HG03571 (cell line): ENCODE data around the gene FSTL5.

Experiments
- ATAC-seq: cut with Tn5 transposase; IDR thresholded peaks from one replicate; pipeline ENCODE4 v1.9.1; 2021; ENCODE audit not compliant: unreplicated experiment

FSTL5 gene

DNA sequence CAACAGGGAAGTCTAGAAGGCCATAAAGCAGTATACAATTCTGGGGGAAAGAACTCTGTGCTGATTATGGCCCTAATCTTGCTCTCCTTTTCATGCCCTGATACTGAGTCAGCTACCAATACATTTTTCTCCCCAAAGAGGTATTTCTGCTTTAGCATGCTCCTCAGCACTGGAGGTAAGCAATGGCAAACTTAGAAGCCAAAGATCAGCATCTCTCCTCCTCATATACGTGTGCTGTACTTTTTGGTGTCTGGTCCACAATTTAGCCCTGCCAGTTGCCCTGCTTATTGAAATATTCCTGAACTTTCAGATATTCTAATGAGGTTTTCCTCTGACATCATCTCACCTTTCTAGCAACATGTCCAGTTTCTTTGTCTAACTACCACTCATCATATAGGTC is 226.2 kb downstream of the FSTL5 start:
- ATAC-seq: no peak

GRCh38 chr4:161936625-161937550 is 226.9 kb downstream of the FSTL5 start:
- no peak for ATAC-seq

DNA sequence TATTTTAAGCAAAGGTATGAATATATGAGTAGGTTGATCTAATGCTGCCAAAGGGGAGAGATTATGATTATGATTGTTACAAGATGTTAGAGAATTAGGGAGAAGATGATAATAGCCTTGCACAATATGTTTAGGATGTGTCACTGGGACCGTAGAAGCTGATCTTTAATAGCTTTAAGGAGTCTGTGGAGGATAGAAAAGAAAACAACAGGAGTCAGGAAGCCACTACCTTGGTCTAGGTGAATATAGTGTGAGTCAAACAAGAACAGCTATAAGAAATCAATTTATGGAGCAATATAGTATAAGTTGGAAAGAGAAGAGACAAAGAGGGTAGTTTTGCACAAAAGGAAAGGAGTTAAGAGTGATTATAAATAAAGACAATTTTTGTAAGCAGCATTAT is 232.7 kb downstream of the FSTL5 start:
- no peak for ATAC-seq

DNA sequence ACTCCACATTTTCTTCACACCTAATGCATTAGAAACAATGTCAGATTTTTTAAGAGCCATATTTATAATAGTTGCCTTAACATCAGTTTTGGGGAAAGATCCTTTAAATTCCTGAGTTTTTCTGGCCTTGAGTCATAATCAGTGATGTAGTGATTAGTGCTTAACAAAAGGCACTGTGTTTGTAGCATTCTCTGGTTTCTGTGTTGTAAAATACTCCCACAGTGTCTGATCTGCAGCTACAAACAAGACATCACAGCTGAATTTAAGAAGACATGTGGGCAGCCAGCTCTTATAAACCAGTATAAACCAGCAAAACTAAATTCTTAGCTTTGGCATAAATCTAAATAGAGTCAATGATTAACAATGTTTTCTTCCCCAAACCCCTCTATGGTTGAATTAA is 233.8 kb downstream of the FSTL5 start:
- ATAC-seq: no peak

- no peak for ATAC-seq
Measured at GRCh38 chr4:161926033-161926828, 237.6 kb downstream of the FSTL5 start.

GRCh38 chr4:161920304-161921052 is 243.3 kb downstream of the FSTL5 start:
- no peak for ATAC-seq

GRCh38 chr4:161919442-161920220 is 244.2 kb downstream of the FSTL5 start:
- no peak for ATAC-seq

GRCh38 chr4:161916035-161916434 is 247.8 kb downstream of the FSTL5 start:
- ATAC-seq: no peak

- no peak for ATAC-seq
Measured at GRCh38 chr4:161907590-161907955, 256.2 kb downstream of the FSTL5 start.

DNA sequence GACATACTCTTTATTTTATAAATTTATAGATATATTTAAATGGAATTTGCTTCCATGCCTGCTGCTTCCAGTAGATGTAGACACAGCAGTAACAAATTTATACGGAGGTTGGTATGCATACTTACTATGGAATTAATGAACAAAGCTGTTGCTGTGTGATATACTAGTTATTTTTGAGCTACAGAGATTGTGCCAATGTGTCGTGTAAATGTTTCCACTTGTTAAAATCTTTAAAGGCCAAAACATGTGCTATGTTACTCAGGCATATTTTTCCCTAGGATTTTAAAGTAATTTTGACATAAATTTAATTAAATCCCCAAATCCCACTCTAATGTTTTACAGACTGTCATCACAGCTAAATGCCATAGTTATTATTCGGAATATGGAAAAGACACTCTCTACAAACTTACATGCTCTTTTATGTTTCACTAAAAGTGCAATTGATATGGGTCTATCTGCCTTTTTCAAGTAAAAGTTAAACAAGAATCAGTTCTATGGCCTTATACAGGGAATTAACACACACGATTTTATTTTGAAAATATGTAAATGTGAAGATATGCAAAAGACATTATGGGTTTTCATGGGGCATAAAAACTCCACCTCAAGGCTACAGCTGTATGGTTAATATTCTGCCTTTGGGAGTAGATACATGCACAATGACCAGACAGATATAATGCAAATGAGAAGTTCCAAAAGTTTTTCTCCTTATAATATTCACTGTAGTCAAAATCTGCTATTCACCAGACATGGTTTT is 256.8 kb downstream of the FSTL5 start:
- ATAC-seq: no peak

DNA sequence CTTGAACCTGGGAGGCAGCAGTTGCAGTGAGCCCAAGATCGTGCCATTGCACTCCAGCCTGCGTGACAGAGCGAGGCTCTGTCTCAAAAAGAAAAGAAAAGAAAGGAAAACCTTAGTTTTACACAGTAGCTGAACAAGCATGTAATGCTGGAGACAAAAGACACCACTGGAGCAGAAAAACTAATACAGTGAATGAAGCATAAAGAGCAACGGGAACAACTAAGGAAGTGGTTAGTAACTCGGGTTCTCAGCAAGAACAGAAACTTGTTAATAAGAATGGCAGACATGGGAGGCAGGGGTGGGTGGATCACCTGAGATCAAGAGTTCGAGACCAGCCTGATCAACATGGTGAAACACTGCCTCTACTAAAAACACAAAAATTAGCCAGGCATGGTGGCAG is 263.7 kb downstream of the FSTL5 start:
- no peak for ATAC-seq

- no peak for ATAC-seq
Measured at GRCh38 chr4:161894493-161895167, 269.2 kb downstream of the FSTL5 start.

DNA sequence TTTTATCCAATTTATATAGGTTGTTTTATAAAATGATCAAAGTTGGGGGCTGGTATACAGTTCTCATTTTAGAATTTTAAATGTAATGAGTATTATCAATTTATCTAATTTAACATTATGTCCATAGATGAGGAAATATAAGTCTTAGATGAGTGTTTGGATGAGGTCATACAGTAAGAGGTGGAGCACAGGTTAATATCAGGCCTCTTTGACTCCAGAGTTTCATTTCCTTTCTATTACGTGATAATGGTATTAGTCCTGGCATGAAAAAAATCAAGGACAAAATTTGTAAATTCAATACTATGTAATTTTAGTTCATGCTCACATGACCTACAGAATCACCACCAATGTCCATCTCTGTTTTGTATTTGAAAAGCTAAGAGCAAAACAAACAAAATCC is 269.8 kb downstream of the FSTL5 start:
- no peak for ATAC-seq

DNA sequence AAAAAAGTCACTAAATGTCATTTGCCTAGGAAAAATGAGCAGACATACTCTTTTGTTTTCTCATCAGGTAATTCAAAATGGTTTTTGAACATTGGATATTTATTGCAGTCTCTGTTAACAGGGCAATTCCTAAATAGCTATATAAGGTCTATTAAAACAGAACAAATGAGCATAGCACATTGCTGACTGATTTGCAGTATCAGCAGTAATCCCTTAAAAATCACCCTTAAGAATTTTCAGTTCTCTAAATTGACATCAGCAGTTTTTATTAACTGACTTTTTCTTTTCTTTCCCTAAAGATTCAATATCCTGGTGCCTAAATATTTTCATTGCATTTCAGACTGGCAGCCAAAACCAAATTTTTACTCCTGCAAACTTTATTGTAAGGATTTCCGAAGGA is 270.2 kb downstream of the FSTL5 start:
- ATAC-seq: no peak

DNA sequence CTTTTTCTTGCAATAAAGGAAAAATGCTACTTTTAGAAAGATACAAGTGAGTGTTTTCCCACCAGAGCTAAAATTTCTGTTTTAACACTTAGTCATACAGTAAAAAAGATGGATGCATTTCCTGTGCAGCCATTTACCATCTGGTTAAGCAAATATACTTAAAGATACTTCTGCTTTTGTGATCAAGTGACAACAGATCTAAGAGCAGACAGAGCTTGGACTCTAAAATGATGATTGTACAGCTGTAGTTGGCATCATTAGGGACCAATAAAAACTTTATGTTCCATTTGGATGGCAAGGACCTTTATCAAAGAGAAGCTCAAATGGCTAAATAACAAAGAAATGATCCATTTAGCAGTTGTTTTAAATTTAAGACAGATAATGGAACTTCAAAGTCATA is 270.8 kb downstream of the FSTL5 start:
- no peak for ATAC-seq

DNA sequence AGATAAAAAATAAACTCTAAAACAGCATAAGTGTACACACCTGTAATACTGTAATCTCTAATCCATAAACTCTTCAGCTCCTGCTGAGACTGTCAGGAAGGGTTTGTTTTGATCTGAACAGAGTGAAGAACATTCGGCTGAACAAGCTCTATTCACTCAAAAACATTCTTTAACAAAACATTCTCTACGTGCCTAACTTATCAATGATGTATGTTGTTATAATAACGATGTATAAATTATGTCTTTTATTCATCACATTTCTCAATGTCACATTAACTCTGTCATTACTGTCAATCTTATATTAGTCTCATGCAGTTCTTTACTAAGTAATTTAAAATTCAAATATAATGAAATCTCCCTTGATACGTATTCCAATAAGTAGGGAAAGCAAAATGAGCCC is 280.6 kb downstream of the FSTL5 start:
- no peak for ATAC-seq

DNA sequence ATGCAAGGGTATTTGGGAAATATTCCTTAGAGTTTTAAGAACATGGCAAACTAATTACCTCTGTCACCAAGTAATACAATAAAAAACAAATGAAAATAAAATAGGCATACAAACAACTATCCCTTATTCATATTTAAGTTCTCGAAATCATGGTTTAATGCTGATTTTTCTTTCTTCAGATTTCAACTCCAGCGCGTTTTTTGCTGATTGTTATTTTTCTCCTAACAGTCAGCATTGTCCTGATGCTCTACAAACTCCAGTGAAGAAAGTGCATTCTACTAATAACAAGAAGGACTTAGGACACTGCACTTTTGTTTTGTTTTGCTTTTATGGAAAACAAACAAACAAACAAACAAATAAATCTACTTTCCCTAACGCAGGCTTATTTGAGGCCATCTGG is 282.4 kb downstream of the FSTL5 start:
- no peak for ATAC-seq

GRCh38 chr4:161869511-161869910 is 294.3 kb downstream of the FSTL5 start:
- ATAC-seq: no peak

DNA sequence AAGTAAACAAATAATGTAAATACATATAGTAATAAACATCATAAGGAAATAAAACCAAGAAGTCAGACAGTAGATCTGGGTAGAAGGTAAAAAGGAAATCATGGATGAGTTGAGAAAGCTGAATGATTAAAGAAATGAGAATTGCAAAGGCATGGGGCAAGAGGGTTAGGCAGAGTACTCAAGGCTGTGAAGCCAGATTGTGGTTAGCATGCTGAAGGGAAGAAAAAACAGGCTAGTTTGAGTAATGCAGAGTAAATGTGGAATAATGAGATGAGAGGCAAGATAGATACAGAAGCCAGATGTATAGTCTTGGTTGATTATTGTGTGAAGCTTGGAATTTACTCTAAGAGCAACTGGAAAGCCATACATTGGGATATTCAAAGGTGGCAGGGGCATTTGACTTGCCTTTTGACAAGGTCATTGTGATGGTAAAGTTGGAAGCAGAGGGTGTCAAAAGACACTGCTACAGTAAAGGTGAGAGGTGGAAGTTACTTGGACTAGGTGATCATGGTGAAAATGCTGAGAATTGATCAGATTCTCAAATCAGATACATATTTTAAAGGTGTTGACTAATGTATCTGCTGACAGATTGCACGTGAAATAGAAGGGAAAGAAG is 307.0 kb downstream of the FSTL5 start:
- no peak for ATAC-seq
